ELR (cell line): ENCODE data around the gene USP9Y.
"Not testable (repeated sequence)": the region's sequence is repeated elsewhere in the genome, so short reads cannot be mapped to it uniquely, and the experiment has no call there.

Experiments
- DNase-seq: peaks from one replicate; pipeline ENCODE4 v3.0.0-alpha.2; 2015; ENCODE audit warnings: low read depth

USP9Y gene

GRCh38 chrY:12701181-12701695 is at the start of gene USP9Y:
TSS of gene USP9Y (plus strand) at chrY:12701231. CDS start at chrY:12709448, 8,217 bp downstream.
- DNase-seq, result peak; percentile 12

GRCh38 chrY:12651621-12652036 is 49.4 kb upstream of the USP9Y start:
- DNase-seq, result peak; percentile 82

- DNase-seq, result peak; percentile 69
Measured at GRCh38 chrY:12661745-12662681, 39.0 kb upstream of the USP9Y start.

- DNase-seq, result peak; percentile 43
Measured at GRCh38 chrY:12662745-12663591, 38.1 kb upstream of the USP9Y start.

- DNase-seq, result not testable (repeated sequence)
Measured at GRCh38 chrY:12663845-12664244, 37.2 kb upstream of the USP9Y start.

- DNase-seq, result no peak
Measured at GRCh38 chrY:12678111-12678510, 22.9 kb upstream of the USP9Y start.

- DNase-seq, result peak; percentile 11
Measured at GRCh38 chrY:12681535-12681934, 19.5 kb upstream of the USP9Y start.

- DNase-seq, result peak; percentile 37
Measured at GRCh38 chrY:12688337-12688736, 12.7 kb upstream of the USP9Y start.

- DNase-seq, result no peak
Measured at GRCh38 chrY:12700087-12700486, 944 bp upstream of the USP9Y start.

GRCh38 chrY:12702174-12702573 is 1.1 kb downstream of the USP9Y start:
- DNase-seq, result peak; percentile 13

- peak; percentile 15 for DNase-seq
Measured at GRCh38 chrY:12710460-12710859, 9.4 kb downstream of the USP9Y start.

- DNase-seq, result no peak
Measured at GRCh38 chrY:12715376-12715775, 14.3 kb downstream of the USP9Y start.

- DNase-seq, result no peak
Measured at GRCh38 chrY:12729746-12730145, 28.7 kb downstream of the USP9Y start.

- DNase-seq, result peak; percentile 71
Measured at GRCh38 chrY:12733625-12734024, 32.6 kb downstream of the USP9Y start.

GRCh38 chrY:12734051-12734450 is 33.0 kb downstream of the USP9Y start:
- DNase-seq, result peak; percentile 10

GRCh38 chrY:12741414-12741813 is 40.4 kb downstream of the USP9Y start:
- DNase-seq, result no peak

- no peak for DNase-seq
Measured at GRCh38 chrY:12742725-12743124, 41.7 kb downstream of the USP9Y start.

- no peak for DNase-seq
Measured at GRCh38 chrY:12744091-12744490, 43.1 kb downstream of the USP9Y start.

- DNase-seq, result no peak
Measured at GRCh38 chrY:12749293-12749692, 48.3 kb downstream of the USP9Y start.

- no peak for DNase-seq
Measured at GRCh38 chrY:12752856-12753255, 51.8 kb downstream of the USP9Y start.

- peak; percentile 15 for DNase-seq
Measured at GRCh38 chrY:12756021-12756420, 55.0 kb downstream of the USP9Y start.

- no peak for DNase-seq
Measured at GRCh38 chrY:12765976-12766375, 64.9 kb downstream of the USP9Y start.

GRCh38 chrY:12784521-12784920 is 83.5 kb downstream of the USP9Y start:
- DNase-seq, result no peak
